Mucosa of rectum (tissue), 2 donors: ENCODE measurements around the gene PRKG1.

Experiments
- H3K27ac ChIP-seq, 2 donors: one replicate each; pipeline ENCODE4 v1.7.0; 2013; ENCODE audit warnings: inconsistent platforms in 2 of 2, low read depth in 2 of 2, low read length in 2 of 2
- H3K27me3 ChIP-seq, 2 donors: one replicate each; pipeline ENCODE4 v1.7.0; 2013; ENCODE audit warnings: low read length in 2 of 2; ENCODE audit not compliant: control insufficient read depth in 2 of 2, insufficient read depth in 2 of 2
- H3K36me3 ChIP-seq, 2 donors: one replicate each; pipeline ENCODE4 v1.7.0; 2013; ENCODE audit warnings: low read length in 2 of 2; ENCODE audit not compliant: control insufficient read depth in 2 of 2, insufficient read depth in 2 of 2
- H3K4me1 ChIP-seq, 2 donors: one replicate each; pipeline ENCODE4 v1.7.0; 2013; ENCODE audit warnings: low read length in 2 of 2, mild to moderate bottlenecking in 1 of 2; ENCODE audit not compliant: control insufficient read depth in 2 of 2, insufficient read depth in 2 of 2
- H3K4me3 ChIP-seq, 2 donors: one replicate each; pipeline ENCODE4 v1.7.0; 2013; ENCODE audit warnings: low read length in 2 of 2
- H3K9ac ChIP-seq, 2 donors: one replicate each; pipeline ENCODE4 v1.7.0; 2013; ENCODE audit warnings: low read length in 2 of 2, low read depth in 1 of 2, mild to moderate bottlenecking in 1 of 2
- H3K9me3 ChIP-seq, 2 donors: one replicate each; pipeline ENCODE4 v1.7.0; 2013; ENCODE audit warnings: low read length in 2 of 2; ENCODE audit not compliant: control insufficient read depth in 2 of 2
- donor health status: healthy.
- donor health status: Normal muscosa, but diverticular disease.

The PRKG1 gene

GRCh38 chr10:51875610-51876009, 801.3 kb downstream of the PRKG1 start:
- Histone ChIP-seq H3K4me1 (no peaks in the 10 kb centered on the region), H3K9ac (no peak overlapping the region), H3K27me3 (no peaks in the 10 kb centered on the region), H3K4me3 (no peak overlapping the region), H3K36me3 (no peaks in the 10 kb centered on the region), H3K9me3 (no peaks in the 10 kb centered on the region), H3K27ac (no peak overlapping the region)

DNA sequence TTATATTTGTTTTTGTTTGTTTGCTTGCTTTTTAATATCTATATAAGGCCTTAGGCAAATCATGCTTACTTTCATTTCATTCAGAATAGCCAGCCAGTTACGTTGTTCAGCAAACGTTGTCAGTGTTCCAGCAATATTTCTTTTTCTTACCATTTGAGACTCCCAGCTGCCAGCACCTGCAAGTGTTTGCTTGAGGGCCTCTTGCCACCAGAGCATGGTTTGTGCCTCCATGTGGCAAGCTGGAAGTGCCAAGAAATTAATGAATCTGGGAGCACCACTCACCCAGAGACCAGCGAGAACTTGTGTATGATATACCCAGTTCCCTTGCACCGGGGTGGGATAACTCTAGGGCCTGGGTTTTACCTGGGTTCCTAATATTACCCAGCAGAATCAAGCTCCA, 802.2 kb downstream of the PRKG1 start:
- H3K4me3 ChIP-seq, result no peak overlapping the region
- H3K4me1 ChIP-seq, result no peaks in the 10 kb centered on the region
- H3K9me3 ChIP-seq, result no peaks in the 10 kb centered on the region
- no peaks in the 10 kb centered on the region for H3K27me3 ChIP-seq
- no peak overlapping the region for H3K27ac ChIP-seq
- H3K9ac ChIP-seq, result no peak overlapping the region
- no peaks in the 10 kb centered on the region for H3K36me3 ChIP-seq

DNA sequence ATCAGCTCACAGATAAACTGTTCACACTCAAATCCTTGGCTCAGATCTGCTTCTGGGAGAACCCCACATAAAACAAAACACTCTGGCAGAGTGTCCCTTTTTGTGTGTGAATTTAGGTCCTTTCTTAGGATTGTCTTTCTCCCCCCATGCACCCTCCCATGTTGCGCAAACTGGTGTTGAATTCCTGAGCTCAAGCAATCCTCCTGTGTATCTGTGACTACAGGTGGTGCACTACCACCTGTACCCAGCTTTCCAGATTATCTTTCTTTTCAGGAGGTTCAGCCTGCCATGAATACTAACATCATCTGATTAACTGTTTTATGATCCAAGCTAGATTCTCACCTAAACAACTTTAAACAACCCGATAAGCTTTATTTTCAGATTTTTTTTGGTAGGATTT, 802.7 kb downstream of the PRKG1 start:
- Histone ChIP-seq H3K4me1 (no peaks in the 10 kb centered on the region), H3K36me3 (no peaks in the 10 kb centered on the region), H3K4me3 (no peak overlapping the region), H3K27me3 (no peaks in the 10 kb centered on the region), H3K9me3 (no peaks in the 10 kb centered on the region), H3K9ac (no peak overlapping the region), H3K27ac (no peak overlapping the region)

- Histone ChIP-seq H3K9ac (no peak overlapping the region), H3K27ac (no peak overlapping the region), H3K9me3 (no peaks in the 10 kb centered on the region), H3K27me3 (no peaks in the 10 kb centered on the region), H3K4me3 (no peak overlapping the region), H3K36me3 (no peaks in the 10 kb centered on the region), H3K4me1 (no peaks in the 10 kb centered on the region)
These were observed 803.3 kb downstream of the PRKG1 start for GRCh38 chr10:51877636-51878035.

GRCh38 chr10:51878695-51879094, 804.4 kb downstream of the PRKG1 start:
- Histone ChIP-seq H3K4me3 (no peak overlapping the region), H3K9me3 (no peaks in the 10 kb centered on the region), H3K36me3 (no peaks in the 10 kb centered on the region), H3K27me3 (no peaks in the 10 kb centered on the region), H3K4me1 (no peaks in the 10 kb centered on the region), H3K9ac (no peak overlapping the region), H3K27ac (no peak overlapping the region)

DNA sequence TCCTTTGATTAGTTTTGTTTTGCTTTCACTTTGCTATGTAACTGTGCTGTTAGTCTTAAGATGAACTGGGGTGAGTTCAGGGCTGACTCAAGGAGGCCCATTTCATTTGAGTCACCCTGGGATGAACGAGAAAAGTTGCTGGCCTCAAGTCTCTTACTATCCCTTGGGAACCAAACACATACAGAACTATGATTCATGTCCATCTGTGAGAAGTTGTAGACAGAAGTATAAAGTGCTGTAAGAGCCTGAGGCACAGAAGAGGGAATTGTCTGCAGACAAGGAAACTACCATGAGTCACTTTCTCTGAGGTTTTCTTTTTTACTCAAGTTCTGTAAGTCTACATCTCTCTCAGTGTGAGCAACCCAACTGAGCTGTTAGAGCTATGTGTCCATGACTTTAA, 805.0 kb downstream of the PRKG1 start:
- Histone ChIP-seq H3K27me3 (no peaks in the 10 kb centered on the region), H3K4me1 (no peaks in the 10 kb centered on the region), H3K9me3 (no peaks in the 10 kb centered on the region), H3K36me3 (no peaks in the 10 kb centered on the region), H3K9ac (no peak overlapping the region), H3K4me3 (no peak overlapping the region), H3K27ac (no peak overlapping the region)

- Histone ChIP-seq H3K27me3 (no peaks in the 10 kb centered on the region), H3K9me3 (no peaks in the 10 kb centered on the region), H3K4me3 (no peak overlapping the region), H3K4me1 (no peaks in the 10 kb centered on the region), H3K36me3 (no peaks in the 10 kb centered on the region), H3K9ac (no peak overlapping the region), H3K27ac (no peak overlapping the region)
These were observed 806.9 kb downstream of the PRKG1 start for GRCh38 chr10:51881213-51881612.

GRCh38 chr10:51886438-51887068, 812.3 kb downstream of the PRKG1 start:
- Histone ChIP-seq H3K27ac (no peak overlapping the region), H3K36me3 (no peaks in the 10 kb centered on the region), H3K27me3 (no peaks in the 10 kb centered on the region), H3K9me3 (no peaks in the 10 kb centered on the region), H3K4me1 (no peaks in the 10 kb centered on the region), H3K4me3 (no peak overlapping the region), H3K9ac (no peak overlapping the region)

- no peak overlapping the region for H3K4me3 ChIP-seq
- H3K36me3 ChIP-seq, result no peaks in the 10 kb centered on the region
- no peak overlapping the region for H3K9ac ChIP-seq
- no peaks in the 10 kb centered on the region for H3K27me3 ChIP-seq
- H3K9me3 ChIP-seq, result no peaks in the 10 kb centered on the region
- no peaks in the 10 kb centered on the region for H3K4me1 ChIP-seq
- no peak overlapping the region for H3K27ac ChIP-seq
These were observed 814.0 kb downstream of the PRKG1 start for GRCh38 chr10:51888263-51888662.

DNA sequence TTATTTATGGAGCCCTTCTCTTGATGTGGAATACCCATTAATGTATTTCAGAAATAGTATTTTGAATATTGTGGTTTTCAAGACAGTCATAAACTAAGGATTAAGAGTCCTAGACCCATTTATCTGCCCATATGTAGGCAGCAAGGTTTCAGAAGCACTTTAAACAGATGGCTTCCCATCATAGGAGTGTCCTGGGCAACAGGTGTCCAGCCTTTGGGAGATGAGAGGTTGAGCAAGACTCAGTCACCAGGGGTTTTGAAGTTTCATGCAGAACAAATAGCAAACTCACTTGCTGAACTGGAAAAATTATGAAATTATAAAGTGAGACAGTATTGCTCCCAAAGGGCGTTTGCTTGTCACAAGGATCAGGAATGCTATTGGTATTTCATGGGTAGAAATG, 818.0 kb downstream of the PRKG1 start:
- Histone ChIP-seq H3K9me3 (no peaks in the 10 kb centered on the region), H3K9ac (no peak overlapping the region), H3K4me3 (no peak overlapping the region), H3K36me3 (no peaks in the 10 kb centered on the region), H3K4me1 (no peaks in the 10 kb centered on the region), H3K27me3 (no peaks in the 10 kb centered on the region), H3K27ac (no peak overlapping the region)
